K562 (cell line): ENCODE measurements around the gene KLK14. TPM values are rescaled to one million over a fixed set of nuclear protein-coding genes. Genes with fewer than 3 reads are reported as not detected.

Experiments used
- ARID4B ChIP-seq: sonication (generic); formaldehyde crosslinking; IDR thresholded peaks from 2 replicates; pipeline ENCODE4 v1.8.0; 2022; ENCODE audit warnings: mild to moderate bottlenecking, missing genetic modification reagents
- ATF1 ChIP-seq, 2 experiments: fragments of 450-650 bp in 1 of 2; IDR thresholded peaks; 2 replicates each; pipeline ENCODE4 v1.6.1; 2016; ENCODE audit warnings: missing compliant biosample characterization in 1 of 2, missing genetic modification characterization in 1 of 2
- ATF6 ChIP-seq: sonication (generic); formaldehyde crosslinking; IDR thresholded peaks from 2 replicates; pipeline ENCODE4 v1.4.0; 2020; ENCODE audit warnings: mild to moderate bottlenecking, missing genetic modification reagents
- CSDE1 ChIP-seq, 2 experiments: fragments of 450-650 bp; IDR thresholded peaks; 2 replicates each; pipeline ENCODE4 v1.6.1; 2016; ENCODE audit warnings: mild to moderate bottlenecking in 1 of 2
- CTCF ChIP-seq, 3 experiments: IDR thresholded peaks in 2 of 3; conservative IDR thresholded peaks in 1 of 3; 2 replicates each; pipeline ENCODE4 v1.5.1; 2011 to 2012; ENCODE audit warnings: low read length in 3 of 3, mild to moderate bottlenecking in 3 of 3, control low read depth in 2 of 3, improper control_type of control experiment in 1 of 3, inconsistent platforms in 1 of 3, low read depth in 1 of 3, mixed read lengths in 1 of 3, moderate library complexity in 1 of 3; ENCODE audit not compliant: insufficient read depth in 2 of 3
- EP300 ChIP-seq: IDR thresholded peaks from 2 replicates; pipeline ENCODE4 v1.6.1; 2012; ENCODE audit warnings: low read length, improper control_type of control experiment
- ETV5 ChIP-seq: sonication (generic); formaldehyde crosslinking; IDR thresholded peaks from 2 replicates; pipeline ENCODE4 v1.4.0; 2020; ENCODE audit warnings: low read depth, mild to moderate bottlenecking, missing genetic modification reagents
- GTF2B ChIP-seq: IDR thresholded peaks from 2 replicates; pipeline ENCODE4 v1.6.1; 2011; ENCODE audit not compliant: insufficient read length; ENCODE audit errors: extremely low read depth
- NCOA2 ChIP-seq, 2 experiments: fragments of 450-650 bp; IDR thresholded peaks; 2 replicates each; pipeline ENCODE4 v1.6.1; 2018; ENCODE audit warnings: mild to moderate bottlenecking in 2 of 2, moderate library complexity in 1 of 2; ENCODE audit not compliant: partially characterized antibody in 2 of 2
- PHTF2 ChIP-seq: fragments of 250-450 bp; sonication (Bioruptor Pico); IDR thresholded peaks from 2 replicates; pipeline ENCODE4 v1.5.0; 2021; ENCODE audit warnings: mild to moderate bottlenecking
- RB1 ChIP-seq: fragments of 450-650 bp; IDR thresholded peaks from 2 replicates; pipeline ENCODE4 v1.6.1; 2017; ENCODE audit warnings: low read depth, mild to moderate bottlenecking
- TFE3 ChIP-seq: fragments of 450-650 bp; formaldehyde crosslinking; IDR thresholded peaks from 2 replicates; pipeline ENCODE4 v1.4.0; 2020; ENCODE audit warnings: mild to moderate bottlenecking, mixed read lengths
- VEZF1 ChIP-seq: fragments of 200-800 bp; sonication (Bioruptor generic); IDR thresholded peaks from 2 replicates; pipeline ENCODE4 v1.6.1; 2017; ENCODE audit warnings: missing genetic modification characterization, missing compliant biosample characterization
- polyA plus RNA-seq, 8 experiments: library from polyadenylated mRNA; depleted of rRNA in 4 of 8; stranded (reverse) in 5 of 8; unstranded in 3 of 8; fragments of >200 nt; fragmentation: Nextera tagmentation in 2 of 8; fragmentation: Illumina TruSeq in 1 of 8; extraction: Ambion mirVana in 2 of 8; extraction: Trizol in 1 of 8; gene quantifications; 2 replicates each; pipeline versions ENCODE4 v1.2.1 to v1.2.3, GENCODE V29; 2011 to 2014; ENCODE audit warnings: inconsistent platforms in 1 of 8, missing spikeins in 1 of 8
- total RNA-seq, 7 experiments: library from RNA; depleted of rRNA in 6 of 7; stranded (reverse); fragments of >200 nt in 6 of 7; fragmentation: Illumina TruSeq in 2 of 7; extraction: Trizol in 2 of 7; gene quantifications; 2 replicates each; pipeline versions ENCODE4 v1.2.1 to v1.2.3, GENCODE V29; 2011 to 2021; ENCODE audit warnings: low replicate concordance in 1 of 7

KLK14 gene
- total and polyA plus RNA-seq, 9 of the 15 experiments (the other 6 are each of a cell fraction or from before 2014, with no cell fraction given), result not detected

- TF ChIP-seq ARID4B (CRISPR knock-in tag) (no peak), CTCF (IDR thresholded peaks at IDR 0.05 in 2 of 3, conservative IDR thresholded peaks at IDR 0.05 in 1 of 3; ENCODE audit: insufficient read depth in 2 of 3, low read depth in 1 of 3, low read length in 3 of 3) (peak; percentile 55 to 70 (median 55)), CSDE1 (IDR thresholded peaks at IDR 0.05) (no peak), GTF2B (no peak), ATF6 (CRISPR knock-in tag) (no peak), VEZF1 (CRISPR knock-in tag) (peak; percentile 19; the same call in 1 of the 2 replicates), ETV5 (CRISPR knock-in tag) (no peak), EP300 (peak; percentile 59; the same call in 1 of the 2 replicates), NCOA2 (IDR thresholded peaks at IDR 0.05; ENCODE audit: partially characterized antibody in 2 of 2) (no peak), RB1 (no peak; the same call in 1 of the 2 replicates), ATF1 (CRISPR knock-in tag; IDR thresholded peaks at IDR 0.05) (no peak), ATF1 (tag; IDR thresholded peaks at IDR 0.05) (0 out of 2 replicates have a peak, but pooled peaks have one; percentile 40), PHTF2 (CRISPR knock-in tag) (no peak), TFE3 (peak; percentile 24; the same call in 1 of the 2 replicates)
These were observed 49.3 kb upstream of the KLK14 start (continued) for GRCh38 chr19:51131780-51132680.
